Activated effector memory CD4-positive, alpha-beta T cell treated with anti-CD3 and anti-CD28 coated beads, Interleukin-2, amount 50 U/mL, for 16 hours (primary cell): ENCODE measurements around the gene C5.
"Not testable (repeated sequence)": the region's sequence is repeated elsewhere in the genome, so short reads cannot be mapped to it uniquely, and the experiment has no call there.

Experiments
- DNase-seq: peaks from one replicate; pipeline ENCODE4 v3.0.0-alpha.2; 2020

C5 gene

DNA sequence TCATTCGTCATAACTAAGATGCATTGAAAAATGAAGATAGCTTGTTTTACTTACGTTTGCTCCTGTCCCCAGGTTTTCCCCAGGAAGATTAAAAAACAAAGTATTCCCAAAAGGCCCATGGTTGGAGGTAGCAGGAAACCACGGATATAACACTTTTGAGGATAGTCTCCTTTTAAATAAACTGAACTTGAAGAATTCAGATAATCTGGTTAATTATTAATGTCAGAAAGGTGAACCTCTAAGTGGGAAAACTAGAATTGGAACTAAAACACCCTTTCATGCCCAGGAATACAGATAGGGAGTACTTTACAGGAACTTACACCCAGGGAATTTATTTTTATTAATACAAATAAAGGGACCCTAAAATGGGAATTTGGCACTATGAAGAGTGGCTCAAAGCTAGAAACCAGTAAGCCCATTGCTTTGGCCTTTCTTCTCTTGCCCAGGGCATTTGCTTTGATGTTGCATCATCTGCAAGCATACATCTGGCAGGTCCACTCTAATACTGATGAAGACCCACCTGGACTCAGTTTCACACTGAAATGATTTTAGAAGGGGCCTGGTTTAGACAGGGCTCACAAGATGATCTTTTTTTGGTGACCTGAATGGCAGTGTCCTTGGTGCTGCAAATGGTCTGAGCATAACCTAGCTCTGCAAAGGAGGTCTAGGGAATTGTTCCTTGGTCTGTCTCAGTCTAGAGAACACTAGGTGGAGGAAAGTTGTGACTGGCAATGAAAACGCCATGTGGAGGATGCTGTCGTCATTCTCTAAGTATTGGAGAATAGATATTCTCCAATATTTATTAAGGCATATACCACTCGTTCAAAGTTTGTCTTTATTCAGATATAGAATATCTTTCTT is at the start of gene C5:
Gene C5, minus strand, starts transcription at position 148 of the 861 bp plus-strand sequence. Its CDS starts 29 bp downstream, at position 119.
- no peak for DNase-seq

DNA sequence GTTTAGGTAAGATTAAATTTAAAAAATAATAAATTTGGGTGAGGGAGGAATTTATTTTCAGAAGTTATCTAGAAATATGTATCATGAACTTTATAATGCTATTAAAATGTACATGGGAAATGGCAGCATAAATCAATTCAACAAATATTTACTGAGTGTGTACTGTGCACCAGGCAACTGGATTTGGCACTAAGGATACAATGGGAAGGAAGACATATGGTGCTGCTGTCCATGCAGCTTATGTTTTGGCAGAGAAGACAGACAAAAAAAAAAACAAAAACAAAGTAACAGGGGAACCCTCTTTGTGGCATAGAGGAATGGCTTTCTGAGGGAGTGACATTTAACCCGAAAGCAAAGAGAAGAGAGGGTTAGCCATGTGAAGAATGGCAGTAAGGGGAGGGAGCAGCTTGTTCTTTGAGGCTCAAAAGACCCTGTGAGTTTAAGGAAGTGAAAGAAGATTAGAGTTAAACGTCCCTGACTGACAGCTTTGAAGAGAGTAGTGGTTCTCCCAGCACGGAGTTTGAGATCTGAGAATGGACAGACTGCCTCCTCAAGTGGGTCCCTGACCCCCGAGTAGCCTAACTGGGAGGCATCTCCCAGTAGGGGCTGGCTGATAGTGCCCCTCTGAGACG is 48.6 kb upstream of the C5 start:
- no peak for DNase-seq

DNA sequence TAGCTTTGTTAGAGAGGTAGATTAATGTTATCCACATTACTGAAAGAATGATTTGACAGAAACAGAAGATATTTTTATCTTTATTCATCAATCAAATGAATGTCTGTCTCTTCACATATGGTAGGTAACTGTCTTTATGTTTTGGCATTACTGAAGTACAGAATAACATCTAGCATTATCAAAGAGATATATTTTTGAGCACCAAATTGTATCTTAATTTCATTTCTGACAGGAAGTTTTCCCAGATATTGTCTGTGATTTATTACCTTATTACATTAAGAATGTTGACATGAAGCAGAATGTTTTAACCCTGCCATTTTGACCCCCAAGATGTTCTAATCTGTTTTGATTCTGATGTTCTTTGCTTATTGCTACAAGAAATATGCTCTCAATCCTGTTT is 45.0 kb upstream of the C5 start:
- DNase-seq = no peak

DNA sequence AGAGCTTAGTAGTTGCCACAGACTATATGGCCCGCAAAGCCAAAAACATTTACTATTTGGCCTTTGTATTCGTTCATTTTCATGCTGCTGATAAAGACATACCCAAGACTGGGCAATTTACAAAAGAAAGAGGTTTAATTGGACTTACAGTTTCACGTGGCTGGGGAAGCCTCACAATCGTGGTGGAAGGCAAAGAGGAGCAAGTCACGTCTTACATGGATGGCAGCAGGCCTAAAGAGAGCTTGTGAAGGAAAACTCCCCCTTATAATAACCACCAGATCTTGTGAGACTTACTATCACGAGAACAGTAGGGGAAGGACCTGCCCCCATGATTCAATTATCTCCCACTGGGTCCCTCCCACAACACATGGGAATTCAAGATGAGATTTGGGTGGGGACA is 40.7 kb upstream of the C5 start:
- DNase-seq = not testable (repeated sequence)

DNA sequence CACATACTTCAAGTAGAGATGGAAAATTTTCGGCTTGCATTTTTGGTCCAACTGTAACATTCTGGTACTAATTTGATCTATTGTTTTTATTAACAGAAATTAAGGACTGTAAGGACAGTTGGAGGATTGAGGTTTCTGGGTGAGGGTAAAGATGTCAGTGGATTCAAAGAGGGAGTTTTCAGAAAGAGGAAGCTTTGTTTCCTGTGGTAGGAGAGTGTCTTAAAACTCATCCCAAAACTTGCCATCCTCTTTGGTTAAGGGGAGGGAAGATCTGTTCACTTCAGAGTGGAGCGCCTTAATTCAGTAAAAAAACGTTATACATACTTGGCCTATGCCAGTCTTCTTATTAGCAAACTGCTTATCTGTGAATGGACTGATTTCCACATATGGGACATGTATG is 38.5 kb upstream of the C5 start:
- DNase-seq = no peak

DNA sequence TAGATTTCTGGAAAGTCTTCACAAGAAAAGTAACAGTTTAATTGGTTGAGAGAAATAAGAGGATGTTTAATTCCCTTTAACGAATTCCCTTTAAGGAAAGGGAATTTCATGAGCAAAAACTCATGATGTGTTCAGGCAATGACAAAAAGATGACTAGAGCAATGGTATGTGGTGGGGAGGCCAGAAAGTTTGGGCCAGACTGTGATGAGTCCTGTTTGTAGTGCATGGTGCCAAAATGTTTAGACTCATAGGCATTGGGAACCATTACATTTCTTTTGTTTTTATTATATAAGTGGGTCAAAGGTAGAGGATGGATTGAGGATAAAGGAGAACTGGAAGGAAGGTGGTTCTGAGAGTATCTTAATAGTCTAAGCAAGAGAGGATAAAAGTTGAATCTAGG is 35.6 kb upstream of the C5 start:
- DNase-seq = no peak

DNA sequence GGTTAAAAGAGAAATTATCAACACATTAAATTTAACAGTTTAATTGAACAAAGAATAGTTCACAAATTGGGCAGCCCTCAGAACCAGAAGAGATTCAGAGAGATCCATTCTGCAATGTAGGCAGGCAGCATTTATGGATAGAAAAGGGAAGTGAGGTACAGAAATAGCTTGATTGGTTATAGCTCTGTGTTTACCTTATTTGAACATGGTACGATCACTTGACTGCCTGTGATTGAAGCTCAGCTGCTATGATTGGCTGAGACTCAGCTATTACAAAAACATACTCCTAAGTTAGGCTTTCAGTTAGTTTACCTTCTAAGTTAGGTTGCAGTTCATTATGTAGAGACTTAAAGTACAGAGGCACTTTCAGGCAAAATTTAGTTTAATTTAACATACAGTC is 32.0 kb upstream of the C5 start:
- no peak for DNase-seq

DNA sequence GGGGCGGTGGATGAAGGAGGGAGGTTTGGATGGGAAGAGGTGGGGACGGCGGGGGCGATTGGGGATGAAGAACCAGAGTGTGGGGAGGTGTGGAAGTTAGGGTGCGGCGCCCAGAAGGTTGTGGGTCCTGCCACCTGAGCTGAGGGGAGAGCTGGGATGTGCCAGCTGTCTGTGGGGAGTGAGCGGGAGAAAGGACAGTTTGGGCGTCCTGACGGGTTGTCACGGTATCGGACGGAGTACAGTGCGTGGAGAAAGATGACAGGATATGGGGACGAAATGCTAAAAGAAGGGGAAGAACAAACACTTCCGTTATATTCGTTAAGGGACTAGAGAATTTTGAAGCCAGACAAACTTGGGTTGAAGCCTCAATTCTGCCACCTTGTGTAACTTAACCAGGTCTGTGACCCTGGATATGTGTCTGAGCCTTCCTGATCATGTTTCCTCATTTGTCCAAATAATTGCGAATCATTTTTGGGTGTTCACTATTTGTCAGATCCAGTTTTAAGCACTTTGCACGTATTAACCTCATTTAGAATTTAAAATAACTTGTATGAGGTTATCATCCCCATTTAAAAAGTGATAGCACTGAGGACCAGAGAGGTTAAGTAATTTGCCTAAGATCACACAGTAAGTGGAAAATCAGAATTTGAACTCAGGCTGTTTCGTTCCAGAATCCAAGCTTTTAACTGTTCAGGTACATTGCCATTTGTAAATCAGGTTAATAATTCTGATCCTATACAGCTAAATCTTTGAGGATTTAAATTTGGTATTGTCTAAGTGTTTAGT is 25.4 kb upstream of the C5 start:
- no peak for DNase-seq

DNA sequence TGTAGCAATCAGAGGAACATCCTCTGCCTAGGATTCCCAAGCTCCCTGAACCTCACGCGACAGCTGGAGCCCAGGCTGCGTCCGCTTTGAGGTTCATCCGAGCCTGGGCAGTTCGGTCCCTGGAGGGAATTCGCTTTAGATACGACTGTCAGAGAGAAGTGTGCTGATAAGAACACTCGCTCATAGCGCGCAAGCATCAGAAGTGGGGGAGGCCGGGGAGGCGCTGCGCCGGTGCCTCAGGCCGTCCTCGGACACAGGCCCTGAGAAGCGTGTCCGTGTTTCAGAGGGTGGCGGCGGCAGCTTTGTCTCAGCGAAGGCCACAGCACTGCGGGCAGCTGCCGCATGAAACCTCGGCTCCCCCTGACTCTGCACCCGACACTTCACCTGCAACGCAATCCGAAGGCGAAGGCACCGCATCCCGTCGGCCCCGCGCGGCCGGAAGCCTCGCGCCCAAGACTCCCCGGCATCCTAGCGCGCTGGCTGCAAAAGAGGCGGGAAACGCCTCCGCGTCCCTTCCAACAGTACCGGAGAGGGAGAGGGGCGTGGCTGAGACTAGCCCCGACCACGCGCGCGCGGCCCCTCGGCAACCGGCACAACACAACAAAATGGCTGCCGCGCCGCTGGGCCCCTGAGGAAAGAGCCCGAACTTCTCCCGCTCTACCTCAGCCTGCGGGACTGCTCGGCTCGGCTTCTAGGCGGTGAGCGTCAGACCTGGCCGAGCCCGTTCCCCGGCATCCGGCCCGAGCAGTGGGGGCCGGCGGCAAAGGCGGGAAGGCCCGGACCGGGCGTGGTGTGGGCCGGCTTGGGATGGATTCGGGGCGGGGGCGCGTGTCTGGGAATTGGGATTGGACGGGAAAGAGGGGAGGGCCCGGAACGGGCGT is 24.5 kb upstream of the C5 start, which contains the start of gene CNTRL:
Gene CNTRL, plus strand, starts transcription at position 586 of the 881 bp plus-strand sequence. CDS start 13,372 bp downstream, outside the sequence.
- peak; percentile 95 for DNase-seq

DNA sequence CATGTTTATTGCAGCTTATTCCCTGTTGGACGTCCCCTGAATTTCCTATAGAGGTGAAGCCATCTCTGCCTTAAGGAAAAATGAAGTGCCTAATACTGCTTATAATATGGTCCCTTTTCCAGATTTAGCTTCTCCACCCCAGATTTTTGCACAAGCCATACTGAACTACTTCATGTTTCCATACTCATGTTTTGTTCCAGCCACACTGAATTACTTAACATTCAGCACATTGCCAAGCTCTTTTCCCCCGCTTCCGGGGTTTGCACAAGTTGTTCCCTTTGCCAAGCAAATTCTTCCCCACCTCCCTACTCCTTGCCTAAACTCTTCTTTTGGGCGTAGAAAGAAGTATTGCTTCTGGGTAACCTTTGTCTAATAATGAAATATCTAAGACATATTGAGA is 23.0 kb upstream of the C5 start:
- no peak for DNase-seq

DNA sequence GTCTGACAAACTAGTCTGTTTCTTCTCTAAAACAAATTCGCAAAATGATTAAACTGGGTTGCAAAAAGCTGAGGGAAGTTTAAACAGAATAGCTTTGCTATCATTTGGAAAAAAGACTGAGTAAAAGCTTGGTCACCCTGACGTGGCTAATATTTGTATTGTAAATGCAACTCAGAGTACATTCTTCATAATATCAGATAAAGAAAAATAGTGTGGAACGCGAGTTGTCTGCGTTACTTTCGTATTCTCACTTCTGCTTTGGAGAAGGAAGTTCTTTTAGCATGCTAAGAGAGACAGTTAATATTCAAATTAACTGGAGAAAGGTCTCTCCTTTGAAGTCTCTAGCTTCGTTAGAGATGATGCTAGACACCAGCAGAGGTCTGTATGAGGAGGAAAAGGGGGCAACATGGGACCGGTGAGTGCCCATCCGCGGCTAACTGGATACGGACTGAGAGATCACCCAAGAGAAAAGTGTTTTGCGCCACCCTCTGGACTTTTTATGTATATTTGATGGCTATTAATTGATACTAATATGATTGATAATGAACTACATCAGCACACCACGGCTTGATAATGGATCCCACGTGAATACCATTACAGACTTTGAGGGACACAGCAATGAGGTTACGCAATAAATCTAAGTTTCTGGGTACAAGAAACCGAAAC is 21.8 kb upstream of the C5 start:
- DNase-seq = peak; percentile 66

DNA sequence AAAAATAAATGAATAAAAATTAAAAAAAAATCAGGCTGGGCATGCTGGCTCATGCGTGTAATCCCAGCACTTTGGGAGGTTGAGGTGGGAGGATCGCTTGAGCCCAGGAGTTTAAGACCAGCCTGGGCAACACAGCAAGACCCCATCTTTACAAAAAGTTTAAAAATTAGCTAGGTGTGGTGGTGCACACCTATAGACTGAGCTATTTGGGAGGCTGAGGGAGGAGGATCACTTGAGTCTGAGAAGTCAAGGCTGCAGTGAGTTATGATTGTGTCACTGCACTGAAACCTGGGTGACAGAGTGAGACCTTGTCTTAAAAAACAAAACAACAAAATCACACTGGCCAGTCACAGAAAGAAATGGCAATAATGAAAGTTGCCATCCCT is 21.3 kb upstream of the C5 start:
- no peak for DNase-seq

DNA sequence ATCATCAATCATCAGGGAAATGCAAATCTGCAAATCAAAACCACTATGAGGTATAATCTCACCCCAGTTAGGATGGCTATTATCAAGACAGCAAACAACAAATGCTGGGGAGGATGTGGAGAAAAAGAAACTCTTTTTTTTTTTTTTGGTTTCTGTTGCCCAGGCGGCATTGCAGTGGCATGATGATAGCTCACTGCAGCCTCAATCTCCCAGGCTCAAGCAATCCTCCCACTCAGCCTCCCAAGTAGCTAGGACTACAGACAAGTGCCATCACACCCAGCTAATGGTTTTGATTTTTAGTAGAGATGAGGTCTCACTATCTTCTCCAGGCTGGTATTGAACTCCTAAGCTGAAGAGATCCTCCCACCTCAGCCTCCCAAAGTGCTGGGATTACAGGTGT is 19.3 kb upstream of the C5 start:
- DNase-seq = no peak

DNA sequence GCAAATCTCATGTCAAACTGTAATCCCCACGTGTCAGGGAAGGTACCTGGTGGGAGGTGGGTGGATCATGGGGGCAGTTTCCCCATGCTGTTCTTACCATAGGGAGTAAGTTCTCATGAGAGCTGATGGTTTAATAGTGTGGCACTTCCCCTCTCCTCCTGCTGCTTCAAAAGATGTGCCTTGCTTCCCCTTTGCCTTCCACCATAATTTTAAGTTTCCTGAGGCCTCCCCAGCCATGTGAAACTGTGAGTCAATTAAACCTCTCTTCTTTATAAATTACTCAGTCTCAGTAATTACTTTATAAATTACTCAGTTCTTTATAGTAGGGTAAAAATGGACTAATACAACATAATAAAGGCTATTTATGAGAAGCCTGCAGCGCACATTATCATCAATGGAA is 17.6 kb upstream of the C5 start:
- no peak for DNase-seq

DNA sequence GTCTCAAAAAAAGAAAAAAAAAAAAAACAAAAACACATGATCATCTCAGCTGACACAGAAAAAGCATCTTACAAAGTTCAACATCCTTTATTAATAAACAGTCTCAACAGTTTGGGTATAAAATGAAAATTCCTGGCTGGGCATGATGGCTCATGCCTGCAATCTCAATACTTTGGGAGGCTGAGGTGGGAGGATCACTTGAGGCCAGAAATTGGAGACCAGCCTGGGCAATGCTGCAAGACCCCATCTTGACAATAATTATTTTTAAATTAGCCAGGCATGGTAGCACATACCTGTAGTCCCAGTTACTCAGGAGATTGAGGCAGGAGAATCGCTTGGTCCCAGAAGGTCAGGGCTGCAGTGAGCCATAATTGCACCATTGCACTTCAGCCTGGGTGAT is 16.8 kb upstream of the C5 start:
- no peak for DNase-seq

DNA sequence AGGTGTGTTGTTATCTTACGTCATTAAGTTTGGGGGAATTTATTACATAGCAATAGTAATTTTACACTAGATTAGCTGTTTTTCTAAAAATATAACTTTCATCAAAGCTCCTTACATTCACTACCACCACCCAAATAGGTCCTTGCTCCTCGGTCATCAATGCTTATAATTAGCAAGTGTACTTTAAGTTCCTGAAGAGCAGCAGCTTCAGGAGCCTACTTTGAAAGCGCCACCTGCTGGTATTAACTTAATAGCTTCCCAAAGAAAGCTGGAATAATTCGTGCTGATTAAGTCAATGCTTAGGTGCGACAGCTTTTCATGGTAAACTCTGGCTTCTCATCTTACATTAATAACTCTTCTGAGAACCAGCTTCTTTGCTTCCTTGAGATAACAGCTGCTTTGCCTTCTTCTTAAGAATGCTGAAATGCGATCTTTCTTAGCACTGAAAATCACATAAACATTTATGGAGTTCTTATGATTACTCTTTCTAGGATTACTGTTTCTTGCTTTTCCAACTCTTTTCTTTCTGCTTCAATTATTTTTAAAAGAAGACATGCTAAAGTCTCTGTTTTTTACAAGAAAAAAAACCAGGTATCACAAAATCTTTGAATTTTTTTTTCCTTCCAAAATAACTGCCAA is 10.0 kb upstream of the C5 start:
- no peak for DNase-seq

DNA sequence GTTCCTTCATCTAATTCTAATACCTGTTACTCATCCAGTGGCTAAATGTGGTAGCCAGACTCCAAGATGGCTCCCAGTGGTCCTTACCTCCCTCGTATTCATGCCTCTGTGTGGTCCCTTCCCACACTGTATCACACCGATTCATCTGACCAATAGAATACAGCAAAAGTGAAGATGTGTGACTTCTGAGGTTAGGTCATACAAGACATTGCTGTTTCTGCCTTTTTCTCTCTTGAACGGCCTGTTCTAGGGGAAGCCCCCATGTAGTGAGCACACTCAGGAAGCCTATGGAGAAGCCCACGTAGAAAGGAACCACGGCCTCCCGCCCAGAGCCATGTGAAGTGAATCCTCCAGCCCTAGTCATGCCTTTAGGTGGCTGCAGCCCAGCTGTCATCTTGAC is 9.4 kb upstream of the C5 start:
- no peak for DNase-seq

DNA sequence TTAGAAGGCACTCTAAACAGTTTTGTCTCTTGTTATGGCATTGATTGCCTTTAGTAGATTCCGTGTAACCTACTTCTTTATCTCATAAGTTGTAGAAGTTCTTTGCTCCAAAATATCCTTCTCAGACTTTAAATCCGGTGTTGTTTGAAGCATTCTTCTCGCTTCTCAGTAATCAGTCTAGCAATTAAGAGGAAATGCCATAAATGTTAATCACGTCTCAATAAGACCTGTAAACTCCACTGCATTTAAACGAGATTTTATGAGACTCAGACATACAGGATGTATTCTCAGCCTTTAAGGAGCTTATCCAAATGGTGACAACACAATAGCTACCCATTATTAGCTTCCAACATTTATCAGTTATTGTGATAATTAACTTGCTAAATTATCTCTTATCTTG is 7.7 kb upstream of the C5 start:
- DNase-seq = no peak

DNA sequence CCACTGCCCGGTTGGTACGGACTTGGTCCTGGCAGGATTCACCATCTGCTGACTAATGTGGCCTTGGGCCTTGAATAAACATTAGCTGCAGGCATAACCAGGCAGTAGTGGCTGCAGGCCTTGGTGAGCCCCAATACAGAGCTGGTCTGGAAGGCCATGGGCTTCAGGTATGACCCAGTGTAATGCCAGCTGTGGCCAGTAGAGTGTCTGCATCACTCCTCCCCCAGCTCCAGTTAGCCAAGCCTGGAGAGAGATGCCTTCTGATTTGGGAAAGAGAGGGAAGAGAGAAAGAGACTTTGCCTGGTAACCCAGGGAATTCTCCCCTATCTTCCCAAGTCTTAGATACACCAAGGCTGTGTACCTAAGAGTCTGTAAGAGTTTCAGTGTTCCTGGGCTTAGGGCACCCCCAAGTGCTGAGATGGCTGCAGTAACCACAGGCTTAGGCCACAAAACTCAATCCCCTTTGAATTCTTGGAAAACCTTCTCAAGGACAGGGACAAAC is 5.6 kb upstream of the C5 start:
- DNase-seq = no peak

DNA sequence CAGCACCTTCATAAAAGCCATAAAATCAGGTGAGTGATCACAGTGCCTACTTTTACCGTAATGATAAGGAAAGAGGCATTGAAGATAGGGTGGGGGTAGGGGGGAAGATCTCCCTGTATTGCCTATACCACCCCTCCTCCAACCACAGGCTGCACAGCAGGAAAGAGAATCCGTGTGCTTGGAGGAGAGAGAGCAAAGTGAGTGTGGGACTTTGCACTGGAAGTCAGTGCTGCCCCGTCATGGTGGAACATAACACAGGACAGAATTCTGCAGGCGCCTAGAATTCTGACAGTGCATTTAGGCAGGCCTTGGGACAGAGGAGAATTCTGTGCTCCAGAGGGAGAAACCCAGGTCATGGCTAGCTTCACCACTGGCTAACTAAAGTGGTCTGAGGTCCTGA is 3.5 kb upstream of the C5 start:
- no peak for DNase-seq

DNA sequence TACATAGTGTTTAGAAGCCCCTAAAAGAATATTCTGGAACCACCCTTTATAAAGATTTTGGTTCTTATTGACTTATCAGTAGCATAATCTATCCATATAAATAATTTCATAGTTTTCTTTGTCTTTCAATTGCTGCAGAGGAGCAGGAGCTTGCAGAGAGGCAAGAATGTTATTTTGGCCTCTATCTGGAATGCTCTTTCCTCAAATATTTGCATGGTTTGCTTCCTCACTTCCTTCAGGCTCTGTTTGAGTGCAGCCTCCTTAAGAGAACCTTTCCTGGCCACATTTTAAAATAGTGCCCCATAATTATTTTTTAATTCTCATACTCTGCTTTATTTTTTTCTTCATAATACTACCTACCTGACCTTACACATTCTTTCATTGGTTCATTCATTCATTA is 1.5 kb downstream of the C5 start:
- DNase-seq = no peak
